Vagina (tissue), 2 donors: Measurements from ENCODE around the gene UBN1. TPM values are rescaled to one million over a fixed set of nuclear protein-coding genes. Genes with fewer than 3 reads are reported as not detected.

Experiments
- DNase-seq, 2 donors: peaks; one replicate each; pipeline ENCODE4 v3.0.0-alpha.2; 2017; ENCODE audit errors: extremely low spot score in 2 of 2
- H3K27ac ChIP-seq: fragments of 200-600 bp; sonication (generic); one replicate; pipeline ENCODE4 v1.5.1; 2019
- H3K27me3 ChIP-seq: fragments of 200-600 bp; sonication (generic); one replicate; pipeline ENCODE4 v1.5.1; 2019
- H3K36me3 ChIP-seq, 2 donors: fragments of 200-600 bp; sonication (generic); one replicate each; pipeline ENCODE4 v1.5.1; 2017 to 2019
- H3K4me1 ChIP-seq: fragments of 200-600 bp; sonication (generic); one replicate; pipeline ENCODE4 v1.5.1; 2019
- H3K4me3 ChIP-seq, 2 donors: fragments of 200-600 bp; sonication (generic); 1 replicate in 1 of 2; 2 replicates in 1 of 2; pipeline ENCODE4 v1.5.1; 2016 to 2019
- H3K9me3 ChIP-seq: fragments of 200-600 bp; sonication (generic); one replicate; pipeline ENCODE4 v1.5.1; 2019
- CTCF ChIP-seq, 3 experiments: fragments of 450-650 bp in 2 of 3; fragments of 200-600 bp in 1 of 3; sonication (generic) in 1 of 3; IDR thresholded peaks; one replicate each; pipeline ENCODE4 v1.5.1; 2017 to 2019; ENCODE audit warnings: antibody characterized with exemption in 3 of 3, mild to moderate bottlenecking in 2 of 3, moderate library complexity in 2 of 3
- POLR2A ChIP-seq, 2 donors: fragments of 450-650 bp; IDR thresholded peaks; one replicate each; pipeline ENCODE4 v1.6.1; 2017; ENCODE audit warnings: antibody characterized with exemption in 2 of 2, mild to moderate bottlenecking in 2 of 2, moderate library complexity in 2 of 2
- POLR2AphosphoS5 ChIP-seq, 2 donors: sonication (generic); formaldehyde crosslinking; IDR thresholded peaks; one replicate each; pipeline ENCODE4 v1.9.0; 2017; ENCODE audit warnings: antibody characterized with exemption in 2 of 2, mild to moderate bottlenecking in 2 of 2, low read depth in 1 of 2; ENCODE audit not compliant: insufficient read depth in 1 of 2
- intact Hi-C: fragments of 100-400 bp; cut with DNase I; formaldehyde crosslinking; loops from one replicate; pipeline ENCODE4 v1.15.1; 2023
- total RNA-seq: library from RNA; depleted of rRNA; stranded (reverse); fragments of >200 nt; gene quantifications from one replicate; pipeline ENCODE4 v1.2.3, GENCODE V29; 2016

Gene UBN1
- total RNA-seq, 1 donor from 2014 or later = 17.2 TPM

GRCh38 chr16:4917117-4917516 is 69.8 kb downstream of the UBN1 start:
- Histone ChIP-seq H3K27me3 (no peaks in the 10 kb centered on the region), H3K9me3 (no peaks in the 10 kb centered on the region), H3K36me3 (peaks cover 0 to 6% of the 10 kb centered on the region in 2 donors), H3K27ac (peak overlapping the region; percentile 49), H3K4me3 (no peak overlapping the region), H3K4me1 (peaks cover 45% of the 10 kb centered on the region)
- DNase-seq = no peak
- TF ChIP-seq CTCF (IDR thresholded peaks at IDR 0.05) (no peak), POLR2AphosphoS5 (IDR thresholded peaks at IDR 0.05; ENCODE audit: insufficient read depth in 1 of 2, low read depth in 1 of 2) (no peak), POLR2A (IDR thresholded peaks at IDR 0.05) (no peak)
- intact Hi-C loops = no loop called here

GRCh38 chr16:4918781-4919251 is 71.5 kb downstream of the UBN1 start:
- DNase-seq = no peak
- H3K27me3 ChIP-seq = no peaks in the 10 kb centered on the region
- no peak for TF ChIP-seq CTCF (IDR thresholded peaks at IDR 0.05)
- no peak for TF ChIP-seq POLR2A (IDR thresholded peaks at IDR 0.05)
- peak in 1 of 2 donors; percentile 41 for TF ChIP-seq POLR2AphosphoS5 (IDR thresholded peaks at IDR 0.05; ENCODE audit: insufficient read depth in 1 of 2, low read depth in 1 of 2)
- peaks cover 61% of the 10 kb centered on the region for H3K4me1 ChIP-seq
- intact Hi-C loops = no loop called here
- H3K36me3 ChIP-seq = peaks cover 0 to 3% of the 10 kb centered on the region in 2 donors
- peak overlapping the region; percentile 53 for H3K27ac ChIP-seq
- H3K4me3 ChIP-seq = no peak overlapping the region
- no peaks in the 10 kb centered on the region for H3K9me3 ChIP-seq

- Histone ChIP-seq H3K27ac (peak overlapping the region; percentile 78), H3K4me1 (peaks cover 76% of the 10 kb centered on the region), H3K4me3 (no peak overlapping the region), H3K27me3 (no peaks in the 10 kb centered on the region), H3K9me3 (no peaks in the 10 kb centered on the region), H3K36me3 (peaks cover 0 to 3% of the 10 kb centered on the region in 2 donors)
- DNase-seq = no peak
- intact Hi-C loops = no loop called here
- TF ChIP-seq POLR2AphosphoS5 (IDR thresholded peaks at IDR 0.05; ENCODE audit: insufficient read depth in 1 of 2, low read depth in 1 of 2) (no peak), CTCF (IDR thresholded peaks at IDR 0.05) (no peak), POLR2A (IDR thresholded peaks at IDR 0.05) (no peak)
Observed at GRCh38 chr16:4920826-4921225, 73.5 kb downstream of the UBN1 start.

GRCh38 chr16:4922721-4923342 is 75.6 kb downstream of the UBN1 start:
- Histone ChIP-seq H3K4me3 (no peak overlapping the region), H3K27ac (peak overlapping the region; percentile 78), H3K4me1 (peaks cover 59% of the 10 kb centered on the region), H3K9me3 (no peaks in the 10 kb centered on the region), H3K36me3 (peaks cover 0 to 10% of the 10 kb centered on the region in 2 donors), H3K27me3 (no peaks in the 10 kb centered on the region)
- intact Hi-C loops = no loop called here
- no peak for DNase-seq
- TF ChIP-seq CTCF (IDR thresholded peaks at IDR 0.05) (no peak), POLR2A (IDR thresholded peaks at IDR 0.05) (no peak), POLR2AphosphoS5 (IDR thresholded peaks at IDR 0.05; ENCODE audit: insufficient read depth in 1 of 2, low read depth in 1 of 2) (peak in 1 of 2 donors; percentile 59)

- intact Hi-C loops = no loop called here
- Histone ChIP-seq H3K27ac (peak overlapping the region; percentile 45), H3K27me3 (no peaks in the 10 kb centered on the region), H3K4me1 (peaks cover 52% of the 10 kb centered on the region), H3K36me3 (peaks cover 0 to 11% of the 10 kb centered on the region in 2 donors), H3K9me3 (no peaks in the 10 kb centered on the region), H3K4me3 (no peak overlapping the region)
- TF ChIP-seq POLR2A (IDR thresholded peaks at IDR 0.05) (no peak), POLR2AphosphoS5 (IDR thresholded peaks at IDR 0.05; ENCODE audit: insufficient read depth in 1 of 2, low read depth in 1 of 2) (no peak), CTCF (IDR thresholded peaks at IDR 0.05) (no peak)
- no peak for DNase-seq
Observed at GRCh38 chr16:4923853-4924252, 76.6 kb downstream of the UBN1 start.
